GM12873 (cell line): ENCODE data around the gene OXLD1.

ENCODE experiments used
- CTCF ChIP-seq: IDR thresholded peaks from 2 replicates; pipeline ENCODE4 v1.5.1; 2012; ENCODE audit warnings: low read depth, mild to moderate bottlenecking, moderate library complexity, low read length, control low read depth; ENCODE audit not compliant: insufficient read depth; ENCODE audit errors: missing control alignments

The OXLD1 gene

DNA sequence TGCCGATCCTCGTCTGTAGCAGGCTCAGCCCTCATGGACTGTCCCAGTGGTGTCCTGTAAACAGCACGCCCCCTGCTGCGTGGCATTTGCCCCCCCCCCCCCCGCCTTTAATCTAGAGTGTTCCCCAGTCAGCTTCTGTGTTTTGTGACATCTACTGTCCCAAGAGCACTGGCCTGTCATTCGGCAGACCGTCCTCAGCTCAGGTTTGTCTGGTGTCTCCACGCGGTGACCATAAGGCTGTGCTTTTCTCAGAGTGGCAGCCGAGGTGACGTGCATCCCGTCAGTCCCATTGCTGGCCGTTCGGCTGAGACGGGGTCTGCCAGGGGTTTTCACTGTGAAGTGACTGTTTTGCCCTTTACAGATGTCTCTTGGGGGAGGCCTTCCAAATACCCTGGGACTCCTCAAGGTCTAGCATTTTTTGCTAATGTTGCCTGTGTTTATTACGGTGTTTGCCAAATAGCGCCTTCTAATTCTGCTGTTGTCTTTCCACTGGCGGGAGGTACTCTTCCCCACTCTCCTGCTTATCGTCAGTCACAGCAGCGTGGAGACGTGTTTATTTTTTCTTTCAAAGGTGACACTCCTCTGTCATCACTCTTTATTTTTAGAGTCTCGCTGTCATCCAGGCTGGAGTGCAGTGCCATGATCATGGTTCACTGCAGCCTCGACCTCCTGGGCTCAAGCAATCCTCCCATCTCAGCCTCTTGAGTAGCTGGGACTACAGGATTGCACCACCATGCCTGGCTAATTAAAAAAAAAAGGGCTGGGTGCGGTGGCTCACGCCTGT is 31.0 kb upstream of the OXLD1 start:
- TF ChIP-seq CTCF: no peak

DNA sequence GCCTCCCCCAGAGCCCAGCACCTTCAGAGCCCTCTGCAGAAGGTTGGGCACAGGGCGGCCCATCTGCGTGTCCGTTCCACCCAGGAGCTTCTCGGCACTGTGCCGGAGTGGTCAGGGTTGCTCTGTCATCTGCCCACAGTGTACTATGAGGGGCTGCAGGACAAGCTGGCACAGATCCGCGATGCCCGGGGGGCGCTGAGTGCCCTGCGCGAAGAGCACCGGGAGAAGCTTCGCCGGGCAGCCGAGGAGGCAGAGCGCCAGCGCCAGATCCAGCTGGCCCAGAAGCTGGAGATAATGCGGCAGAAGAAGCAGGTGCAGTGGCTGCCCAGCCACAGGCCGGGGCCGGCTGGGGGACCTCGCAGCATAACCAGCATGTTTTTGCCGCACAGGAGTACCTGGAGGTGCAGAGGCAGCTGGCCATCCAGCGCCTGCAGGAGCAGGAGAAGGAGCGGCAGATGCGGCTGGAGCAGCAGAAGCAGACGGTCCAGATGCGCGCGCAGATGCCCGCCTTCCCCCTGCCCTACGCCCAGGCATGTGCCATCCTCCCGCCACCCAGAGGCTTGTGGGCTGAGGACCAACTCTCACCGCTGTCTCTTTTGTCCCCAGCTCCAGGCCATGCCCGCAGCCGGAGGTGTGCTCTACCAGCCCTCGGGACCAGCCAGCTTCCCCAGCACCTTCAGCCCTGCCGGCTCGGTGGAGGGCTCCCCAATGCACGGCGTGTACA is 30.0 kb upstream of the OXLD1 start:
- no peak for TF ChIP-seq CTCF

- no peak for TF ChIP-seq CTCF
Observed at GRCh38 chr17:81695801-81696200, 29.4 kb upstream of the OXLD1 start.

GRCh38 chr17:81695211-81695610 is 28.8 kb upstream of the OXLD1 start:
- no peak for TF ChIP-seq CTCF

DNA sequence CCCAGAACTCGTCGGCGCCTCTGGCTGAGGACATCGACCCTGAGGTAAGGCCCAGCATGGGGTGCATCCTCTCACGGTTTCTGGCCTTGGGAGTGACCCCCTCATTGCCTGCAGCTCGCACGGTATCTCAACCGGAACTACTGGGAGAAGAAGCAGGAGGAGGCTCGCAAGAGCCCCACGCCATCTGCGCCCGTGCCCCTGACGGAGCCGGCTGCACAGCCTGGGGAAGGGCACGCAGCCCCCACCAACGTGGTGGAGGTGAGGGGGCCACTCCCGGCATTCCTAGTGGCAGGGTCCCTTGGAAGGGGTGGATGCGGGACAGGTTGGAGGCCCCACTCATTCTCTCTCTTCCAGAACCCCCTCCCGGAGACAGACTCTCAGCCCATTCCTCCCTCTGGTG is 28.4 kb upstream of the OXLD1 start:
- no peak for TF ChIP-seq CTCF

GRCh38 chr17:81693509-81694210 is 27.3 kb upstream of the OXLD1 start:
- TF ChIP-seq CTCF: peak; percentile 9

- no peak for TF ChIP-seq CTCF
Observed at GRCh38 chr17:81691608-81692007, 25.2 kb upstream of the OXLD1 start.
